Progenitor cell of endocrine pancreas (in vitro differentiated cells): ENCODE data around the gene TBL1X. TPM values are rescaled to one million over a fixed set of nuclear protein-coding genes. Genes with fewer than 3 reads are reported as not detected.

Experiments used
- DNase-seq: peaks from one replicate; pipeline ENCODE4 v3.0.0; 2021; ENCODE audit warnings: low spot score; ENCODE audit not compliant: unreplicated experiment
- H3K27ac Mint-ChIP-seq: 2 replicates; pipeline ENCODE4 v1.8.0; 2021; ENCODE audit warnings: mild to moderate bottlenecking, moderate library complexity, mixed read lengths
- H3K27me3 Mint-ChIP-seq: 2 replicates; pipeline ENCODE4 v1.8.0; 2021; ENCODE audit warnings: mixed read lengths
- H3K36me3 Mint-ChIP-seq: 2 replicates; pipeline ENCODE4 v1.8.0; 2022; ENCODE audit warnings: mixed read lengths; ENCODE audit not compliant: insufficient read depth
- H3K4me1 Mint-ChIP-seq: 2 replicates; pipeline ENCODE4 v1.8.0; 2021; ENCODE audit warnings: low read depth, mixed read lengths
- H3K4me3 Mint-ChIP-seq: 2 replicates; pipeline ENCODE4 v1.8.0; 2021; ENCODE audit warnings: low read depth, mild to moderate bottlenecking, moderate library complexity, mixed read lengths
- H3K9me3 Mint-ChIP-seq: 2 replicates; pipeline ENCODE4 v1.8.0; 2021; ENCODE audit warnings: low read depth, mixed read lengths
- CTCF ChIP-seq: fragments of 200-600 bp; sonication (generic); IDR thresholded peaks from one replicate; pipeline ENCODE4 v1.5.0; 2021; ENCODE audit warnings: antibody characterized with exemption, mild to moderate bottlenecking; ENCODE audit not compliant: unreplicated experiment
- total RNA-seq: library from RNA; stranded (reverse); gene quantifications from 2 replicates; pipeline ENCODE4 v1.2.1, GENCODE V29; 2021

The TBL1X gene
- total RNA-seq, 1 donor from 2014 or later: 42.7 TPM

GRCh38 chrX:9436812-9437211, 28.0 kb upstream of the TBL1X start:
- no peaks in the 10 kb centered on the region for H3K36me3 Mint-ChIP-seq
- H3K27ac Mint-ChIP-seq: no peak overlapping the region
- no peak for DNase-seq
- H3K27me3 Mint-ChIP-seq: no peaks in the 10 kb centered on the region
- peaks cover 7% of the 10 kb centered on the region for H3K9me3 Mint-ChIP-seq
- no peak for TF ChIP-seq CTCF
- no peaks in the 10 kb centered on the region for H3K4me1 Mint-ChIP-seq
- no peak overlapping the region for H3K4me3 Mint-ChIP-seq

- Mint-ChIP-seq H3K4me3 (no peak overlapping the region), H3K9me3 (peaks cover 8% of the 10 kb centered on the region), H3K4me1 (no peaks in the 10 kb centered on the region), H3K27ac (no peak overlapping the region), H3K36me3 (no peaks in the 10 kb centered on the region), H3K27me3 (no peaks in the 10 kb centered on the region)
- TF ChIP-seq CTCF: no peak
- DNase-seq: no peak
Observed at GRCh38 chrX:9438933-9439494, 25.8 kb upstream of the TBL1X start.

GRCh38 chrX:9440116-9440844, 24.6 kb upstream of the TBL1X start:
- H3K9me3 Mint-ChIP-seq: peaks cover 15% of the 10 kb centered on the region
- H3K4me1 Mint-ChIP-seq: no peaks in the 10 kb centered on the region

GRCh38 chrX:9442056-9442455, 22.8 kb upstream of the TBL1X start:
- peaks cover 12% of the 10 kb centered on the region for H3K9me3 Mint-ChIP-seq
- peaks cover 5% of the 10 kb centered on the region for H3K27me3 Mint-ChIP-seq
- H3K27ac Mint-ChIP-seq: no peak overlapping the region
- DNase-seq: no peak
- H3K4me3 Mint-ChIP-seq: no peak overlapping the region
- TF ChIP-seq CTCF: no peak
- no peaks in the 10 kb centered on the region for H3K4me1 Mint-ChIP-seq
- no peaks in the 10 kb centered on the region for H3K36me3 Mint-ChIP-seq

More at GRCh38 chrX:9440116-9440844, 24.6 kb upstream of the TBL1X start:
- TF ChIP-seq CTCF: no peak
- no peak overlapping the region for H3K27ac Mint-ChIP-seq
- no peak overlapping the region for H3K4me3 Mint-ChIP-seq
- no peaks in the 10 kb centered on the region for H3K36me3 Mint-ChIP-seq
- no peak for DNase-seq
- H3K27me3 Mint-ChIP-seq: peaks cover 5% of the 10 kb centered on the region

- peaks cover 5% of the 10 kb centered on the region for H3K27me3 Mint-ChIP-seq
- H3K9me3 Mint-ChIP-seq: peaks cover 12% of the 10 kb centered on the region
- no peak overlapping the region for H3K27ac Mint-ChIP-seq
- no peak for TF ChIP-seq CTCF
- DNase-seq: no peak
- no peaks in the 10 kb centered on the region for H3K36me3 Mint-ChIP-seq
- H3K4me3 Mint-ChIP-seq: no peak overlapping the region
- no peaks in the 10 kb centered on the region for H3K4me1 Mint-ChIP-seq
Observed at GRCh38 chrX:9443327-9443726, 21.5 kb upstream of the TBL1X start.
